Brain microvascular endothelial cell (primary cell): ENCODE results near the gene MTCH2.

ENCODE experiments used
- DNase-seq: peaks from one replicate; pipeline ENCODE4 v3.0.0-alpha.2; 2020
- H3K27ac ChIP-seq: fragments of 250-450 bp; sonication (Bioruptor Pico); 2 replicates; pipeline ENCODE4 v1.5.1; 2020; ENCODE audit warnings: mild to moderate bottlenecking, moderate library complexity
- H3K27me3 ChIP-seq: fragments of 250-450 bp; sonication (Bioruptor Pico); replicated peaks from 2 replicates; pipeline ENCODE4 v1.5.1; 2020; ENCODE audit warnings: mild to moderate bottlenecking
- H3K36me3 ChIP-seq: fragments of 250-450 bp; sonication (Bioruptor Pico); replicated peaks from 2 replicates; pipeline ENCODE4 v1.5.1; 2020; ENCODE audit warnings: mild to moderate bottlenecking
- H3K4me3 ChIP-seq: 2 replicates; pipeline ENCODE4 v1.5.1; 2011; ENCODE audit warnings: low read depth, mild to moderate bottlenecking, control low read depth, low read length, moderate library complexity
- CTCF ChIP-seq: IDR thresholded peaks from 2 replicates; pipeline ENCODE4 v1.5.1; 2011; ENCODE audit warnings: low read depth, mild to moderate bottlenecking, moderate library complexity, low read length, control low read depth, inconsistent platforms; ENCODE audit errors: missing control alignments
- in situ Hi-C: cut with HindIII; loops from 2 replicates; pipeline ENCODE4 v1.10.0; 2017; ENCODE audit warnings: low sequenced_read_pairs, low pct_ligation_motif_present

The MTCH2 gene

GRCh38 chr11:47686151-47686550 is 43.8 kb upstream of the MTCH2 start:
- Histone ChIP-seq H3K4me3 (no peak overlapping the region), H3K27ac (no peak overlapping the region), H3K27me3 (no peaks in the 10 kb centered on the region), H3K36me3 (no peaks in the 10 kb centered on the region)
- no peak for TF ChIP-seq CTCF
- DNase-seq: no peak
- in situ Hi-C loops: no loop called here

GRCh38 chr11:47675851-47676250 is 33.5 kb upstream of the MTCH2 start:
- H3K36me3 ChIP-seq: no peaks in the 10 kb centered on the region
- TF ChIP-seq CTCF: no peak
- no peak overlapping the region for H3K27ac ChIP-seq
- in situ Hi-C loops: no loop called here
- no peaks in the 10 kb centered on the region for H3K27me3 ChIP-seq
- no peak for DNase-seq
- no peak overlapping the region for H3K4me3 ChIP-seq

GRCh38 chr11:47672283-47672730 is 29.9 kb upstream of the MTCH2 start:
- H3K27me3 ChIP-seq: no peaks in the 10 kb centered on the region
- in situ Hi-C loops: no loop called here
- H3K36me3 ChIP-seq: no peaks in the 10 kb centered on the region
- no peak for TF ChIP-seq CTCF
- no peak overlapping the region for H3K27ac ChIP-seq
- H3K4me3 ChIP-seq: no peak overlapping the region
- DNase-seq: peak; percentile 25

GRCh38 chr11:47669856-47670255 is 27.5 kb upstream of the MTCH2 start:
- no peak for DNase-seq
- Histone ChIP-seq H3K27ac (no peak overlapping the region), H3K4me3 (no peak overlapping the region), H3K36me3 (no peaks in the 10 kb centered on the region), H3K27me3 (no peaks in the 10 kb centered on the region)
- in situ Hi-C loops: no loop called here
- TF ChIP-seq CTCF: no peak

GRCh38 chr11:47668665-47669064 is 26.3 kb upstream of the MTCH2 start:
- no peak for TF ChIP-seq CTCF
- no peak overlapping the region for H3K4me3 ChIP-seq
- DNase-seq: no peak
- H3K36me3 ChIP-seq: no peaks in the 10 kb centered on the region
- in situ Hi-C loops: no loop called here
- H3K27me3 ChIP-seq: no peaks in the 10 kb centered on the region
- H3K27ac ChIP-seq: no peak overlapping the region

- Histone ChIP-seq H3K36me3 (no peaks in the 10 kb centered on the region), H3K4me3 (no peak overlapping the region), H3K27me3 (no peaks in the 10 kb centered on the region), H3K27ac (no peak overlapping the region)
- in situ Hi-C loops: no loop called here
- TF ChIP-seq CTCF: no peak
- DNase-seq: no peak
These were observed 25.2 kb upstream of the MTCH2 start for GRCh38 chr11:47667555-47667954.
